SHP77 treated with DMSO at 0.1 percent for 48 hours (cell line): ENCODE data around the gene RAPGEF5.

ENCODE experiments used
- DNase-seq: peaks from one replicate; lab custom pipeline; 2025; lab: John Stamatoyannopoulos, UW

RAPGEF5 gene

DNA sequence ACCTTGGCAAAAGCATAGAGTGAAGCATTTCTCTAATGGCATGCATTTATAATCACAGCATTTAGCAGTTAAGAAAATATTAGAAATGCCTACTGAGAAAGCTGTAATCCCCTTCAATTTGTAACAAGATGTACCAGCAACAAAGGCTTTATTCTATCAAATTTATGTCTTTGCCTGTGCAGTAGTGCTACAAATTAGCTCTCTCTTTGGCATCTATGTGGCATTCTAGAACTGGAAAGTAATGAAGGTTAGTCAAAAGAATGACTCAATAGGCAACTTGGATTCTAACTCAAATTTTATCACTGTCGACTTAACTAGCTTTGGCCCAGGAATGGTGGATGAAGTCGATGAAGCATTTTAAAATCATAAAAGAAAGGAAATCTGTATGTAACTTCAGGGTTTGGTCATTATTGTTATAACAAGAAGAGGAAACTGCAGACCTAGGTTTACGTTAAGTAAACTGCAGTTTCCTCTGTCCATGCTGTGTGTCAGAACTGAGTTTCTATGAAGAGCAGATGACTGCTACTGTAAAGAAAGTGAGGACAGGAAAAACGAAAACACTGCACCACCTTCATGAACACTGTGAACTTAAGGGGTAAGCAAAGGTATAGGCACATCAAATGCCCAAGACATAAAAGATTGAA is 140.0 kb downstream of the RAPGEF5 start:
- DNase-seq: no peak

DNA sequence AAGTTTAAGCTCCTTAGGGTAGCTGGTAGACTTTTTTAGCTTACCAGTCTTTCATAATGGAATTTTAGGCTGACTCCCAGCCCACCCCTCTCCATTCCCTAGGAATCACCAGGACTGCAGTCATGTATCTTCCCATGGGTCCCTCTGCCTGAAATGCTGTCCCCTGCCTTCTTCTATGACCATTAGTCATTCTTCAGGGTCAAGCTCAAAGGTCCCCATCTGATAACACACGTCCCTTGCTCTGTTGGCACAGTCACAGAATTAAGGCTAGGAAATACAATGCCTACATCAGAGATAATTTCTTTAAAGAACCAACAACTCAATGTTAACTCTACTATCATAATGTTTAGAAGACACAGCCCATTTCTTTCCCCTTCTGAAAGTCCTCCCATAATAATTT is 140.6 kb downstream of the RAPGEF5 start:
- DNase-seq: no peak

DNA sequence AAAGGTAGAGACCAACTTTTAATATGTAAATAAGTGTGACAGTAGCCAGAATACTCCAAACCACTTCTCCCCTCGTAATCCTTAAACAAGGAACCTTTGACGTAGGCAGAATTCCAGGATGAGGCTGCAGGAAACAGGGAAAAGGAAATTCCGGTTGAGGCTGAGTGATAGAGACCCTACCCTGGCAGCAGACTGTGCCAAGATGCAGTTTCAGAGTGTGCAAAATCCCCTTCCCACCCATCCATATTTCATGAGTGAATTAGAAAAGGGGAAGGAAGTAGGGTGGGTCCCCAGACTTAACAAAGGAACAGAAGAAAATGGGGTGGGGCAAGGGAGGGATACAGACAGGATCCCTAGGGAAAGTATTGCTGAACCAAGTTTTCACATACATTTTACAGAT is 143.0 kb downstream of the RAPGEF5 start:
- no peak for DNase-seq

DNA sequence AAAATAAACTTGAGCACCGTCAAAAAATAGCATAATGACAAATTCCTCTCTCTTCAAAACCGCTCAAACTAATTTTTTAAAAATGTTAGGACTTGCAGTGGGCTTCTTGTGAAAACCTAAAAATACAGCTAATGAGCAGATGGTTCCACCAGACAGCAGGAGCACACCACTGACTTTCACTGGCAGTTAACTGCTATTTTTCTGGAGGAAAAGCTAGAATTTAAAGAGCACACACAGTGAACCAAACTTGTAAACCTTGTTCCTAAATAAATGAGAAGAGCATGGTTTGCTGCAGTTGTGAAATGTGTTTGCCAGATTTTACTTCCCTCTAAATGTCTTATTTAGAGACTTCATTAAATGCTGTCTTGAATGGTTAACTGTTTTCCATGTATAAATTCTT is 143.9 kb downstream of the RAPGEF5 start:
- DNase-seq: no peak

DNA sequence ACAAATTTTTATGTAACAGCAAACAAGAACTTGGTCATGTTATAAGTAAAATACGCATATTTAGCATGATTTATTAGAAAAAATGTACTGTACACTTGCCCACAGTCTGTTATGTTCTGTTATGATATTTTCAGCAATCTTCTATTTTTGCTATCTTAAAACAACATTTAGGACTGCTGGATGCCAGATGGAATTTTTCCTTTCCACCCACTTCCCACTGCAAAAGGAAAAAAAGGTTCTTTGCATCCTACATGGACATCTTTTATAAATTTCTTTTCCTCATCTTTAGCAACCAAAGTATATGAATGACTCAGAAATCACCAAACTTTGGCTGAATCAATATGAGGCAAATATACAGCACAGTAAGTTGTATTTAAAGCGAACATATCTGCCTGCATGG is 146.0 kb downstream of the RAPGEF5 start:
- no peak for DNase-seq

DNA sequence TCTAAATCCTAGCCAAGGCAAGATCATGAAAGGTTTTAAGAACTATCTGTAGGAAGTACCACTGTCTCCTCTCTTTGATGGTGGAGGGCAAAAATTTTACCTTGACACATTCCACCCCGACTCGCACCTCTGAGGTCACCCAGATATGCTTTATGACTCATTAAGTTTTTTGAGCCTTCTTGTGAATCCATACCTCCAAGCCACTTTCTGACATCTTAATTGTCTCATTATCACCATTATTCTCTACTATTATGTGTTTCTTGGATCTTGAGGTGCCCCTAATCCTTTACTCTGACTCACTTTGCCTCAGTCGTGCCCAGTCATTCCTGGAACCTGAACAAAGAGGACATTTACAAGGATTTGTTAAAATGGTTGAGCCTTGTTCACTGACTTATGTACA is 146.6 kb downstream of the RAPGEF5 start:
- DNase-seq: no peak

DNA sequence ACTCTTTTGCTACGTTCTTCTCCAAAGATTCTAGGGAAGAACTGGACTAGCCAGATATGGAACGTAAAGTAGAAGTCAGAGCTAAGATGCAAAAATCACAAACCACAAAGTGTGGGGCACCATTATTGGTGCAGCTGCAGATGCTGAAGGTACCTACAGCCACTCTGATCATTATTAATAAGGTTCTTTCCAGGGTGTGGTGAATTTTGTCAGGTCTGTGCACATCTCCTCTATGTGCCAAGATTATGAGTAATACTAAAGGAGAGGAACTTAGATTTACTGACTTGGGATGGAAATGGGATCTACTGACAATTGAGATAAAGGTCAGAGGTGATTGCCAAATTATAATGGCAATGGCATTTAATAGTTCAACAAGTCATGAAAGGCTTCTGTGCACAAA is 148.2 kb downstream of the RAPGEF5 start:
- no peak for DNase-seq

DNA sequence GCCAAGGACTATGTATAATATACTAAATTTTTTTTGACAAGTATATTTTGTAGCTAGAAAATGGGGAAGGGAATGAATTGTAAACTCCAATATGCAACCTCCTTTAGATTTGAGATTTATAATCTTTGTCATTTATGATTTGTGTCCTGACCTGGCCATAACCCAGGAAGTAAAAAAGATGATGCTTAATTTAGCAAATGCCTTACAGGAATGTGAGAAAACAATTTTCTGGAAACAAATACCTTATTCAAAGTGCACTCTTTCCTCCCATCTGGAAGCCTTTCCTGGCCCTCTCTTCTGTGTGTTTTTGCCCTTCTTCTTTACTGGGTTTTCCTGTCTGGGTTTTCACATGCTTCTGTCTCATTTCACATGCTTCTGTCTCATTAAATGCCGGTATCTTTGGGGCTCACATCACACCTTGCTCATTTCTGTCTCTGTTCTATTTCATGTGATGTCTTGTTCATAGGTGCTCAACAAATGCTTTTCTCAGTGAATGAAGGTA is 149.2 kb downstream of the RAPGEF5 start:
- no peak for DNase-seq

DNA sequence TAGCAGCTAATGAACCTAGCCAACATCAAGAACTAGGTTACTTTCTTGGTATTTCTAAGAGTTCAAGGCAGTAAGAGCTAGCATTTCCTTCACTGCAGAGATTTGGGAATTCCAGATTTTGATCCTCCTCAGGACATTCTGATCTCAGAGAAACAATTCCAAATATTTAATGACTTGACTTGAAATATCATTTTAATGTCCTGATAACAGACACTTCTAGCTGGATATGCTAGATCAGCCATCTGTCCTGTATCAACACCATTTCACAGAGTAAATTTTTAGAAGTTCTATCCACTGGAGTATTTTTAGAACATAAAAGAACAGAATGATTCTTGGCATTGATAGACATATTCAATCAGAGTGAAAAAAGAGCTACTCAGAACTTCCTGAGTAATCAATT is 151.3 kb downstream of the RAPGEF5 start:
- DNase-seq: no peak

DNA sequence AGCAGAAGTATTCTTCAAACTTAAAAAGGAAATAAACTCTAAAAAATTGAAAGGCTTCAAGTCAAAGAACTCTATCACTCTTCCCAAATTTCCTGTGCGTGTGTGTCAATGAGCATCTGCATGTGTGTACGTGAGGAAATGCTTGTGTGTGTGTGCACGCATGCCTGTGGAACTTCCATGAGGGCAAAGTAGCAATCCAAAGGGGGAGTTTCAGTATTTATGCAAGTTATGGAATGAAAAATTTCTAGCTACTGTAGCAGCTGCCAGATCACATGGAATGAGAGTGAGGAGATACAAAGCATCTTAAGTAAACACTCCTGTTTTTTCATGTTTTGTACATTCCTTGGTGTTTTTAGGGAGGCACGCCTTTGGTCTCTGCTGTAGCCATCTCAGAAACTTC is 152.6 kb downstream of the RAPGEF5 start:
- no peak for DNase-seq

DNA sequence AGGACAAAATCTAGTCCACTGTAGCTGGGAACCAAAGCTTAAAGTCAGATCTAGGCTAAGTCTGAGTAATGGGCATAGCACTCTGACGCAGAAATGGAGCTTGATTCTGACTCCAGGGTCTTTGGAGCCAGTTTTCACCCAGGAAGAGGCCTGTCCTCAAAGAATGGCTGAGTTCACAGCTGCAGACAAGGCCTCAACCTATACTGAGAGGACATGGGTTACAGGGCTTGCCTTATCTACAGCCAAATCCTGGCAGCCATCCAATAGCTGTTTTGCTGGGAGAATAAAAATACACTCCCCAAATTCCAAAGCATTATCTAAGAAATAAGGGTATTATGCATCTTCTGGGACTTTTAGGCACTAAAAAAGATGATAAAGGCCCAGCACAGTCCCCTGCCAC is 154.8 kb downstream of the RAPGEF5 start:
- DNase-seq: no peak

DNA sequence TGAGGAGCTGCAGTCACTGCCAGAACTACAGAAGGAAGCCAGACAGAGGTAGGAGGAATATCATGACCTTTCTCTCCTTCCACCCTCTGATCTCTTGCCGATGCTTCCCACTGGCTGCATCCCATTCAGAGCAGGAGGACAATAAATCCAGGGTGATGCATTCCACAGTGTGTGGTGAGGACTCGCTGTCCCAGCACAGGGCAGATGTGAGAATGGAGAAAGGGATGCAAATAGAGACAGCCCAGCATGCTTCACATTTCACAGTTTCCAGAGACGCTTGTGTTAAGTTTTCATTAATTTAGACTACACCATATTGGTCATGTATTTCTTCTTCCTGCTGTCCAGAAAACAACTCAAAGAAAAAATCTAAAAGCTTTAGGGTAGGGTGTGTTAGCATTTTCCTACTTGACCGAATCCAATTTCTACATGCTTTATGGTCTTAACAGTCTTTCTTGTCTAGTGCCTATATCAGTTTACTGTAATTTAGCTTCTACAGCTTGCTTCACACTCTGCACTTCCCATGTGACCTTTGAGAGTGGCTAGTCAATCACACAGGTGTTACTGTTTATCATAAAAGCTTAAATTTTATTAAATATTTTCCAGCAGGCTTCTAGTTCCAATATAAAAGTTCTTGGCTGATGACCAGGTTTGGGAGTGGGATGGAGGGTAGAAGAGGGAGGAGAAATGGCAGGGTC is 155.6 kb downstream of the RAPGEF5 start:
- no peak for DNase-seq

DNA sequence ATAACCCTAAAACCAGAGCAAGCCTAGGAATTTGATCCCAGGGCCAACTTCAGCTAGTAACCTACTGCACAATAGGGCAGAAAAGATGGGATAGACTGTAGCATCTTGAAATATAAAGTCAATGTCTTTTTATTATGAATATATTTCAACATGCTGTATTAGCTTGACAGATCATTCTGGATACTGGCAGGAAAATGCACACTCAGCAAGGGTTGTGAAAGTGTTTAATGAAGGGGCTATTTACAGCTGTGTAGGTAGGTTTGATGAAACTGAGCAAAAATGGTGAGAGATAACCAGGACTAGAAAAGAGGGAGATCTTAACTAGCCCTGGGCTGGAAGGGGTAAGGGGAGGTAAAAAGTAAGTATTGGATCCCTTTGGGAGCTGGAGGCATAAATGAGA is 156.2 kb downstream of the RAPGEF5 start:
- DNase-seq: no peak

DNA sequence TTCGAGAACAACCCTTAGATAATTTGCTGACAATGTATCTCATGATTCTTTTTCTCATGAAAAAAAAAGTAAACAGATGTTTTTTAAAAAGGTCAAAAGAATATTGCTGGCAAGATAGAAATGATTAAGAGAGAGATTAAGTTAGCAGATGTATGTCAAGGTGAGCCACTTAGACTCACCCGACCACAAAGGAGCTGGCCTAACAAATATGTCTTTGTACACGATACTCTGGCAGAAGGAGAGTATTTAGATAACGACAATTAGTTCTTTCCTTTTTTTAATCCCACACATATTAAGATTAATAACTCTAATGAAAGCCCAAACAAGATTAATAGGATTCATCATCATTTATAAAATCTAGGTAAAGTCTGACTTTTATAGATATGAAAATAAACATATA is 156.7 kb downstream of the RAPGEF5 start:
- DNase-seq: no peak

DNA sequence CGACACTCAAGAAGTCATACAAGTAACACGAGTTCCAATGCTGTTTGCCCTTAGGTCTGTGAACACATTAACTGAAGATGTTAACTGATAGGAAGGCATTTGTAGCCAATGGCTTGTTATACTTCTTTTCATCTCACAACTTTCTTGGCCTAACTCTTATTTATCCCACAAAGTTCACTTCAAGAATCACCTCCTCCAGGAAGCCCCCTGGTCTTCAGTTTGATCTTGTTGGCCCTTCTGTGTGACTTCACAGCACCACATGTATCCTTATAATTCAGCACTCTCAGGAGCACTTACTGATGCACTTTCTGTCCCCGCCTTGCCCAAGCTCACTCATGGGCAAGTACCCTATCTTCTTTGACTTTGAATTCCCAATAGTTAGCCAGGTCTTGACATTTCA is 159.6 kb downstream of the RAPGEF5 start:
- DNase-seq: no peak

DNA sequence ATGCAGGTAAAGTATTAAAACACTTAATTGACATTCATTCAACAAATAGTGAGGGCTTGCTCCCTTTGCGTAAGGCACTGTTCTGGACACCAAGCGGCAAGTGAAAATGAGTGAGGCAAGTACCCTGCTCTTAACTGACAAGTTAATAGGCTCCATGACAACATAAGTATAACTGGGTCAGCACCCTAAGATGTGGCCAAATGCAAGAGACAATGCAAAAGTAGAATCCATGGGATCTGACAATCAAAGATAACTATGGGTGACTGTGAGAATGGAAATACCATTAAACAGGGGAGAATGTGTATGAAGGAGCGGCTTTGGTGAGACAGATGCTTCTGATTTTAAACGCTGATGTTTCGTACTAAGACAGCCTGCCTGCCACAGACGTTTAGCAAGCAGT is 160.5 kb downstream of the RAPGEF5 start:
- DNase-seq: no peak

DNA sequence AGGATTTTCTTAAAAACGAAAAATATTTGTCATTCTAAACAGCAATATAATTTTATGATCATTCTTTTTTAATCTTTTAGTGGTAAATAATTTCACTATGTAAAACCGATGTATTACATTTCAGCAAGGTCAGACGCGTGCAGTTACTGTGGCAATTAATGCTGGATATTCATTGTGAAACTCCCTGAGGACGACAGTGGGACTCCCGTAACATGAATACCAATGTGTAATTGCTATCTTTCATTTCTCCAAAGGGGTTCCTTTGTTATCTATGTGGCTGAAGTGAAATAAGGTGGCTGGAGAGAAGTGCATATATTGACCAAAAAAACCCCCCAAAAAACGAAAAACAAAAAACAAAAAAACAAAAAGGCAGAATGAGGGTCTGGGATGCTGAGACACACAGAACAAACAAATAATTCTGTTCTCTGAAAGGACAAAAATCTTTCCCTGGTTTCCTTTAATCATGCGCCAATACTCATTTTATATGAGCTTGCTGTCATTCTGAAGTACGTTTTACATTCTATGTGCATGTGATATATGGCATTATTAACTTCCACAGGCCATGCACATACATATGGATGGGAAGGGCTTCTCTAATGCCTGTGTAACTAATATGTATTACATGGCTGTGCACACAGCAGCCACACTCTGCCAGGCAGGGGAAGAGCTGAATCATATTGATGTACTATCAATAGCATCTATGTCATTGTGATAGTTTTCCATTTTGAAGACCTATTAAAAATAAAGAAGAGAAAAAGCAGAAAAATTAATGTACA is 161.4 kb downstream of the RAPGEF5 start:
- no peak for DNase-seq

DNA sequence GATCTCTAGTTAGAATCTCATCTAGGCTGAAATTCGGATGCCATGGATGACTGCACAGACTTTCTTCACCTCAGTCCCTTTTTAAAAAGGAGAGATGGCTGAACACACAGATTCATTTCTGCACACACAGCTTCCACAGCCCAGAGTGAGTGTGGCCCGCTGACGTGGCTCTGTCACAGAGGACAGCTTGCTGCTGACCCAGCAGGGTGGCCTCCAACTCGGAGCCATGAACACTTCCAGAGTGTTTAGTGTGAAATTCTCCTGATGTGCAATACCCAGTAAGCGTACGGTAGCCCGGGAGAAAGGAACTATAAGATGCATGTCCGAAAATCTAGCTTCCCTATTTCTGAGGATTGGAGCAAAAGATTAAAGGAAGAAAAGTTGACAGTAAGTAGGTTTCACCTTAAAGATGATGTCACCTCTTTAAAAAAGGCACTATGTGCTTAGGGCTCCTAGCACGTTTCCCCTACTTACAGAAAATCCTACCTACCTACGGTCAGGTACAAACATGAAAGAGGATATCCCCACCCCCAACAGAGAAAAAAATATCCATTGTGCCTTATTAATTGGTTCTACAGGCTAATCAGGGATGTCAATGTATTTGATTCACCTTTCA is 162.2 kb downstream of the RAPGEF5 start:
- DNase-seq: no peak

DNA sequence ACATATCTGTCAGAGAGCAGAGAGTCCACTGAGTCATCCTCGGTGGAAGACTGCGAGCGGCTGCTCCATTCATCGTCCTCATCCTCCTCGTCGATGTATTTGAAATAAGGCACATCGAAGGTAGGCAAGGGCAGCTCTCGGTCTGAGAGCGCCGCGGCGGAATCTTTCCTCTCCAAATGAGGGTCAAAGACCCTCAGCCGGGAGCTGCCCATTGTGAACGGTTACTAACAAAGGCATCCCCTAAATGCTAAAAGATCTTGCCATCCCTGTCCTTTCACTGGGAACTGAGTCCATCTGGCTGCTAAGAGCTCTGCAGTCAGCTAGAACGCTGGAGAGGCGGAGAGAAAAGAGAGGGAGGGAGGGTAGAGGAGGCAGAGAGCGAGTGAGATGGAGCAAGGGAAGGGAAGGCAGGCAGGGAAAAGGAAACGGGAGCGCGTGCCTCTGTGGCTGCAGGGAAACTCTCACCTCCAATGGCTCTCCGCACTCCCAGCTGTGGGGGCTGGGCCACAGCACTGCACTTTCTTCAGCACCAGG is 163.4 kb downstream of the RAPGEF5 start:
- DNase-seq: no peak

DNA sequence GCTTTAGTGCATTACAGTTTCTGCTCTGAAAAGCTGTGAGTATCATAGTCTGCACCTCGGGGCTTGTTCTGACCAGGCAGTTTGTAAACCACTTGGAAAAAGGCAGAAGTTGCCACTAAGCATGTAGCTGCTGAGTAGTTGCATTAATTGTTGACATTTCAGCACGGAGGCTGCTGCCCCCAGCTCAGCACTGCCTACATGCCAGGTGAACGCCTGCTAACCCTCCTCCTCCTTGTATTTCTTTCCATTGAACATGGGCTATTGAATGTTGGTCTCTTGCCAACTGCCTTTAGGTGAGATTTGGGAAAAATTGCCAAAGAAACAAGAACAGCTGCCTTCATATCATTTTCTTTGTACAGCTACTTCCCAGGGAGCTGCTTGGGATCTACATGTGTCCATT is 164.2 kb downstream of the RAPGEF5 start:
- no peak for DNase-seq

DNA sequence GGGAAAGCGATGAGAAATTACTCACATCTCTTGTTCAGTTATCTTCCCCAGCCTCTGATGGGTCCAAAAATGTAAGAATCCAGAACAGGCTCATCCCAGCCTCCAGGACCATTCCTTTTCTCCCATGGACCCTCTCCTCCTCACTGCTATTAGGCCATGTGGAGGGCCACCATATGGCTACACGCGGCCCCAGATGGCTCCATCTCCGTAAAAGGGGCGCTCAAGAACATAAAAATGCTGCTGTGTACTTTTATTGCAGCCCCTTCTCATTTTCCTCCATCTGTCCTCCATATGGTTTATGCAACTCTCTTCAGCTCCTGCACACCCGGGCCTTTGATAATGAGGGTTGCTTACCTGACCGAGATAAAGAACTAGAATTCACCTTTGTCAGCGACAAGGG is 166.2 kb downstream of the RAPGEF5 start:
- DNase-seq: no peak

DNA sequence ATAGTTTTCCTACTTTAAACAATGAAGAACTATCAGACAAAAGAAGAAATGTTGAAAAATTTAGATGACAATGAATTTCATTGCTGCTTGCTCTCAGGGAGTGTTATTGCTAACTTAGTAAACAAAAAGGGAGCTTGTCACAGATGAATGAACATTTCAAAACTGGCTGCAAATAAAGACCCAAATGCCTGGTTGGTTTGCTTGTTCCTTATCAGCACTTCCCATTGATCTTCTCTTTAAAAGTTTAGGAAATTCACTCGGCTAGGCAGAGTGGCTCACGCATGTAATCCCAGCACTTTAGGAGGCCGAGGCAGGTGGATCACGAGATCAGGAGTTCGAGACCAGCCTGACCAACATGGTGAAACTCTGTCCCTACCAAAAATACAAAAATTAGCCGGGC is 167.2 kb downstream of the RAPGEF5 start:
- no peak for DNase-seq
